Neural cell (in vitro differentiated cells): ENCODE results near the gene PIK3R3. TPM values are rescaled to one million over a fixed set of nuclear protein-coding genes. Genes with fewer than 3 reads are reported as not detected.
A peak's percentile ranks its signal among the peaks of the same experiment; 100 is the strongest.

ENCODE experiments used
- H2AFZ ChIP-seq: fragments of 200-600, 300-800 bp; sonication (generic), shearing (Covaris generic); 2 replicates; pipeline ENCODE4 v1.6.0; 2014; ENCODE audit warnings: low read depth, mild to moderate bottlenecking, antibody characterized with exemption, low read length, moderate library complexity
- H3F3A ChIP-seq: fragments of 200-600 bp; shearing (Covaris generic); 2 replicates; pipeline ENCODE4 v1.6.1; 2016; ENCODE audit warnings: mild to moderate bottlenecking, moderate library complexity, mixed read lengths, antibody characterized with exemption, low read length; ENCODE audit not compliant: insufficient read depth, poor library complexity, severe bottlenecking
- H3K27ac ChIP-seq: fragments of 200-600, 300-800 bp; sonication (generic), shearing (Covaris generic); 2 replicates; pipeline ENCODE4 v1.5.1; 2014; ENCODE audit warnings: mild to moderate bottlenecking, low read length, moderate library complexity
- H3K27me3 ChIP-seq: fragments of 300-800, 200-600 bp; sonication (generic), shearing (Covaris generic); 2 replicates; pipeline ENCODE4 v1.6.0; 2014; ENCODE audit warnings: mild to moderate bottlenecking, low read depth, low read length, moderate library complexity; ENCODE audit not compliant: insufficient read depth
- H3K36me3 ChIP-seq: fragments of 300-800, 200-600 bp; sonication (generic), shearing (Covaris generic); 2 replicates; pipeline ENCODE4 v1.5.1; 2014; ENCODE audit warnings: mild to moderate bottlenecking, antibody characterized with exemption, low read length, moderate library complexity; ENCODE audit not compliant: insufficient read depth
- H3K4me2 ChIP-seq: fragments of 300-800, 200-600 bp; sonication (generic), shearing (Covaris generic); 2 replicates; pipeline ENCODE4 v1.6.0; 2014; ENCODE audit warnings: mild to moderate bottlenecking, low read length
- H3K4me3 ChIP-seq: fragments of 300-800, 200-600 bp; sonication (generic), shearing (Covaris generic); 2 replicates; pipeline ENCODE4 v1.5.1; 2014; ENCODE audit warnings: mild to moderate bottlenecking, low read length, moderate library complexity
- H3K79me2 ChIP-seq: fragments of 200-600 bp; shearing (Covaris generic); replicated peaks from 2 replicates; pipeline ENCODE4 v1.6.0; 2014; ENCODE audit warnings: mild to moderate bottlenecking, low read length, moderate library complexity; ENCODE audit not compliant: insufficient read depth
- H3K9ac ChIP-seq: fragments of 300-800, 200-600 bp; sonication (generic), shearing (Covaris generic); 2 replicates; pipeline ENCODE4 v1.6.1; 2016; ENCODE audit warnings: mild to moderate bottlenecking, low read length, mixed read lengths
- H3K9me2 ChIP-seq: fragments of 200-600 bp; shearing (Covaris generic); 2 replicates; pipeline ENCODE4 v1.6.1; 2016; ENCODE audit warnings: mild to moderate bottlenecking, low read length, mixed read lengths; ENCODE audit not compliant: insufficient read depth
- H3K9me3 ChIP-seq: fragments of 200-600, 300-800 bp; sonication (generic), shearing (Covaris generic); 2 replicates; pipeline ENCODE4 v1.6.1; 2016; ENCODE audit warnings: mild to moderate bottlenecking, mixed run types, low read length, moderate library complexity, mixed read lengths
- H4K20me1 ChIP-seq: fragments of 200-600 bp; shearing (Covaris generic); 2 replicates; pipeline ENCODE4 v1.6.1; 2016; ENCODE audit warnings: mild to moderate bottlenecking, mixed run types; ENCODE audit not compliant: insufficient read depth
- CTCF ChIP-seq: fragments of 450-650 bp; IDR thresholded peaks from 2 replicates; pipeline ENCODE4 v1.5.1; 2014; ENCODE audit warnings: antibody characterized with exemption, mild to moderate bottlenecking, moderate library complexity; ENCODE audit not compliant: poor library complexity, severe bottlenecking
- EP300 ChIP-seq: fragments of 450-650 bp; conservative IDR thresholded peaks from 2 replicates; pipeline ENCODE4 v1.6.1; 2014; ENCODE audit warnings: antibody characterized with exemption, mild to moderate bottlenecking, moderate library complexity; ENCODE audit not compliant: poor library complexity, severe bottlenecking
- EZH2 ChIP-seq: fragments of 200-600, 300-800 bp; shearing (Covaris generic), sonication (generic); IDR thresholded peaks from 2 replicates; pipeline ENCODE4 v1.6.1; 2014; ENCODE audit warnings: antibody characterized with exemption, low read length, borderline replicate concordance, mild to moderate bottlenecking; ENCODE audit not compliant: insufficient read depth, poor library complexity, severe bottlenecking
- MXI1 ChIP-seq: fragments of 450-650 bp; conservative IDR thresholded peaks from 2 replicates; pipeline ENCODE4 v1.6.1; 2014; ENCODE audit warnings: antibody characterized with exemption, mild to moderate bottlenecking; ENCODE audit not compliant: poor library complexity, severe bottlenecking
- POLR2AphosphoS5 ChIP-seq: IDR thresholded peaks from 2 replicates; pipeline ENCODE4 v1.6.1; 2012
- RAD21 ChIP-seq: fragments of 450-650 bp; conservative IDR thresholded peaks from 2 replicates; pipeline ENCODE4 v1.6.1; 2014; ENCODE audit warnings: antibody characterized with exemption, mild to moderate bottlenecking, moderate library complexity
- REST ChIP-seq: IDR thresholded peaks from 2 replicates; pipeline ENCODE4 v1.6.1; 2012; ENCODE audit warnings: borderline replicate concordance
- SMC3 ChIP-seq: fragments of 450-650 bp; conservative IDR thresholded peaks from 2 replicates; pipeline ENCODE4 v1.6.1; 2014; ENCODE audit warnings: antibody characterized with exemption, mild to moderate bottlenecking, moderate library complexity; ENCODE audit not compliant: poor library complexity
- TAF1 ChIP-seq: IDR thresholded peaks from 2 replicates; pipeline ENCODE4 v1.6.1; 2012; ENCODE audit warnings: low read depth
- polyA plus RNA-seq: library from polyadenylated mRNA; depleted of rRNA; stranded (reverse); fragments of >200 nt; gene quantifications from 2 replicates; pipeline ENCODE4 v1.2.3, GENCODE V29; 2014

Gene PIK3R3
- polyA plus RNA-seq, 1 donor from 2014 or later: 119 TPM

GRCh38 chr1:46027788-46028573 is 104.4 kb downstream of the PIK3R3 start:
- Histone ChIP-seq H3K27ac (no peak overlapping the region), H4K20me1 (no peaks in the 10 kb centered on the region), H3K36me3 (peaks cover 34% of the 10 kb centered on the region), H3F3A (no peaks in the 10 kb centered on the region), H3K4me2 (no peak overlapping the region), H3K9ac (no peak overlapping the region), H3K4me3 (no peak overlapping the region), H3K79me2 (no peaks in the 10 kb centered on the region), H3K9me2 (no peaks in the 10 kb centered on the region), H3K27me3 (no peaks in the 10 kb centered on the region), H2AFZ (no peak overlapping the region), H3K9me3 (no peaks in the 10 kb centered on the region)
- TF ChIP-seq POLR2AphosphoS5: peak; percentile 42
- no peak for TF ChIP-seq TAF1

GRCh38 chr1:46026531-46026930 is 105.9 kb downstream of the PIK3R3 start:
- no peak overlapping the region for H2AFZ ChIP-seq
- H3K9me3 ChIP-seq: no peaks in the 10 kb centered on the region
- H3K9ac ChIP-seq: no peak overlapping the region
- no peak overlapping the region for H3K4me3 ChIP-seq
- no peaks in the 10 kb centered on the region for H3K9me2 ChIP-seq
- no peak overlapping the region for H3K4me2 ChIP-seq
- H3F3A ChIP-seq: no peaks in the 10 kb centered on the region
- no peaks in the 10 kb centered on the region for H3K27me3 ChIP-seq
- TF ChIP-seq EZH2 (no peak), REST (no peak), TAF1 (no peak), POLR2AphosphoS5 (no peak), SMC3 (no peak), MXI1 (no peak), EP300 (no peak), CTCF (no peak), RAD21 (no peak)
- H3K36me3 ChIP-seq: peaks cover 34% of the 10 kb centered on the region
- no peak overlapping the region for H3K27ac ChIP-seq
- H4K20me1 ChIP-seq: no peaks in the 10 kb centered on the region
- H3K79me2 ChIP-seq: no peaks in the 10 kb centered on the region
